Activated CD8-positive, alpha-beta T cell treated with anti-CD3 and anti-CD28 coated beads for 36 hours (primary cell): ENCODE results near the gene ENDOU. TPM values are rescaled to one million over a fixed set of nuclear protein-coding genes. Genes with fewer than 3 reads are reported as not detected.

ENCODE experiments used
- ATAC-seq: fragments of 200-7000 bp; cut with Tn5 transposase; one replicate; pipeline ENCODE4 v1.10.0; 2021; ENCODE audit warnings: mild to moderate bottlenecking, moderate library complexity
- CTCF ChIA-PET: fragments of 350-600 bp; sonication (Branson Sonifier 250); formaldehyde crosslinking; loops from one replicate; lab custom pipeline; 2021; ENCODE audit warnings: antibody characterized with exemption; lab: Charles Lee
- POLR2A ChIA-PET: fragments of 350-600 bp; sonication (Branson Sonifier 250); formaldehyde crosslinking; loops from one replicate; lab custom pipeline; 2021; ENCODE audit warnings: antibody characterized with exemption; lab: Charles Lee
- DNase-seq: peaks from one replicate; pipeline ENCODE4 v3.0.0-alpha.2; 2020
- H3K27ac Mint-ChIP-seq: one replicate; pipeline ENCODE4 v1.8.0; 2021; ENCODE audit warnings: mild to moderate bottlenecking, mixed read lengths
- H3K27me3 Mint-ChIP-seq: one replicate; pipeline ENCODE4 v1.8.0; 2021; ENCODE audit warnings: mixed read lengths
- H3K36me3 Mint-ChIP-seq: one replicate; pipeline ENCODE4 v1.8.0; 2021; ENCODE audit warnings: low read depth, mixed read lengths
- H3K4me1 Mint-ChIP-seq: one replicate; pipeline ENCODE4 v1.8.0; 2021; ENCODE audit warnings: low read depth, mixed read lengths
- H3K4me3 Mint-ChIP-seq: one replicate; pipeline ENCODE4 v1.8.0; 2021; ENCODE audit warnings: mild to moderate bottlenecking, moderate library complexity, mixed read lengths
- H3K9me3 Mint-ChIP-seq: one replicate; pipeline ENCODE4 v1.8.0; 2021; ENCODE audit warnings: mixed read lengths
- CTCF ChIP-seq: fragments of 200-600 bp; IDR thresholded peaks from one replicate; pipeline ENCODE4 v1.8.0; 2022; ENCODE audit warnings: antibody characterized with exemption, mild to moderate bottlenecking
- intact Hi-C: fragments of 100-400 bp; cut with micrococcal nuclease; formaldehyde crosslinking; loops from one replicate; pipeline ENCODE4 v1.10.0; 2022
- total RNA-seq, 2 experiments: library from RNA; stranded (reverse); gene quantifications; one replicate each; pipeline ENCODE4 v1.2.3, GENCODE V29; 2021

ENDOU gene
- total RNA-seq, 2 experiments from 2014 or later: not detected

GRCh38 chr12:47707905-47708543 lies 17.3 kb downstream of the ENDOU start:
- Mint-ChIP-seq H3K4me1 (peaks cover 41% of the 10 kb centered on the region), H3K27me3 (no peaks in the 10 kb centered on the region), H3K36me3 (peaks cover 8% of the 10 kb centered on the region), H3K27ac (peak overlapping the region; percentile 65), H3K4me3 (peak overlapping the region; percentile 65), H3K9me3 (no peaks in the 10 kb centered on the region)
- no peak for ATAC-seq
- ChIA-PET POLR2A (interaction anchor here (0.9 kb wide), 1 partner anchor 146 kb away, joined by 3 read pairs; no protein-coding TSS in a partner anchor), CTCF (interaction anchor here (0.7 to 3.8 kb wide), 10 partner anchors 8 to 637 kb away, joined by 3 to 28 read pairs (median 6); partner anchors contain the start of gene HDAC7)
- no peak for DNase-seq
- TF ChIP-seq CTCF: no peak
- intact Hi-C loops: loop anchor here (5.0 kb wide), 1 partner anchor 59 kb away; no protein-coding TSS in a partner anchor

- DNase-seq (no peak), ATAC-seq (no peak)
- Mint-ChIP-seq H3K4me1 (peaks cover 44% of the 10 kb centered on the region), H3K27ac (peak overlapping the region; percentile 65), H3K27me3 (no peaks in the 10 kb centered on the region), H3K9me3 (no peaks in the 10 kb centered on the region), H3K36me3 (peaks cover 11% of the 10 kb centered on the region), H3K4me3 (peak overlapping the region; percentile 65)
- intact Hi-C loops: loop anchor here (5.0 kb wide), 1 partner anchor 60 kb away; no protein-coding TSS in a partner anchor
- ChIA-PET CTCF (interaction anchor here (0.8 to 3.8 kb wide), 11 partner anchors 8 to 636 kb away, joined by 3 to 28 read pairs (median 7); partner anchors contain the start of genes HDAC7 and RAPGEF3), POLR2A (interaction anchor here (0.7 to 1.9 kb wide), 5 partner anchors 15 to 491 kb away, joined by 3 to 5 read pairs (median 3); no protein-coding TSS in a partner anchor)
- no peak for TF ChIP-seq CTCF
Observed at GRCh38 chr12:47707355-47707754, 17.9 kb downstream of the ENDOU start.

- H3K9me3 Mint-ChIP-seq: no peaks in the 10 kb centered on the region
- no peaks in the 10 kb centered on the region for H3K27me3 Mint-ChIP-seq
- ATAC-seq (peak; percentile 97), DNase-seq (peak; percentile 99)
- peaks cover 12% of the 10 kb centered on the region for H3K36me3 Mint-ChIP-seq
- H3K4me3 Mint-ChIP-seq: peak within 1 kb of the TSS; percentile 87
- H3K27ac Mint-ChIP-seq: peak within 1 kb of the TSS; percentile 97
- H3K4me1 Mint-ChIP-seq: peaks cover 47% of the 10 kb centered on the region
- CTCF ChIA-PET: interaction anchor here (0.8 to 3.8 kb wide), 10 partner anchors 9 to 132 kb away, joined by 3 to 28 read pairs (median 5); no protein-coding TSS in a partner anchor
- POLR2A ChIA-PET: interaction anchor here (0.7 to 1.9 kb wide), 6 partner anchors 13 to 359 kb away, joined by 3 to 7 read pairs (median 4); no protein-coding TSS in a partner anchor
- peak; percentile 67 for TF ChIP-seq CTCF
- intact Hi-C loops: loop anchor here (5.0 kb wide), 1 partner anchor 62 kb away; no protein-coding TSS in a partner anchor
Observed at GRCh38 chr12:47705566-47706425, 19.5 kb downstream of the ENDOU start, which contains the start of gene RPAP3. TSS of gene RPAP3 (minus strand) at chr12:47706030. CDS start at chr12:47702840, 3,190 bp downstream.

GRCh38 chr12:47705229-47705565 lies 20.1 kb downstream of the ENDOU start:
- DNase-seq (no peak), ATAC-seq (no peak)
- Mint-ChIP-seq H3K27ac (peak overlapping the region; percentile 97), H3K9me3 (no peaks in the 10 kb centered on the region), H3K4me1 (peaks cover 49% of the 10 kb centered on the region), H3K27me3 (no peaks in the 10 kb centered on the region), H3K4me3 (peak overlapping the region; percentile 87), H3K36me3 (peaks cover 12% of the 10 kb centered on the region)
- CTCF ChIA-PET: interaction anchor here (0.8 to 1.8 kb wide), 4 partner anchors 10 to 68 kb away, joined by 3 to 9 read pairs (median 3); no protein-coding TSS in a partner anchor
- POLR2A ChIA-PET: interaction anchor here (0.6 to 1.1 kb wide), 2 partner anchors 102 to 180 kb away, joined by 3 read pairs; no protein-coding TSS in a partner anchor
- intact Hi-C loops: loop anchor here (5.0 kb wide), 1 partner anchor 62 kb away; no protein-coding TSS in a partner anchor
- no peak for TF ChIP-seq CTCF
